Left hindlimb (tissue), 1 donor: ENCODE data around the gene LSP1.
A peak's percentile ranks its signal among the peaks of the same experiment; 100 is the strongest.
"Not testable (repeated sequence)": the region's sequence is repeated elsewhere in the genome, so short reads cannot be mapped to it uniquely, and the experiment has no call there.

Source experiments
- DNase-seq: peaks from one replicate; pipeline ENCODE4 v3.0.0-alpha.2; 2018

LSP1 gene

GRCh38 chr11:1866226-1866625, 13.3 kb downstream of the LSP1 start:
- no peak for DNase-seq

DNA sequence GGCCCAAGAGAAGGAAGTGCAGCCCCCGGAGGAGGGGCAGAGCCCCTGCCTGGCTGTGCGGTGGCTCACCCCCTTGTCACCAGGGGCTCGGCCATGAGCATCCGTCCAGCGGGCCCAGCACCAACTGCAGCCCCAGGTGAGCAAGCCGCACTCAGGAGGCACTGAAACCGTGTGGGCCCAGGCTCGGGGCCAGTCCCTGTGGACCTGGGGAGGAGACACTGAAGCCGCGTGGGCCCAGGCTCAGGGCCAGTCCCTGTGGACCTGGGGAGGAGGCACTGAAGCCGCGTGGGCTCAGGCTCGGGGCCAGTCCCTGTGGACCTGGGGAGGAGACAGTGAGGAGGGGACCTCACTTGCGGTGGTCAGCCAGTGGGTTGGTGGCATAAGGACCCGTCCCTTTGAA, 13.9 kb downstream of the LSP1 start:
- DNase-seq: no peak

DNA sequence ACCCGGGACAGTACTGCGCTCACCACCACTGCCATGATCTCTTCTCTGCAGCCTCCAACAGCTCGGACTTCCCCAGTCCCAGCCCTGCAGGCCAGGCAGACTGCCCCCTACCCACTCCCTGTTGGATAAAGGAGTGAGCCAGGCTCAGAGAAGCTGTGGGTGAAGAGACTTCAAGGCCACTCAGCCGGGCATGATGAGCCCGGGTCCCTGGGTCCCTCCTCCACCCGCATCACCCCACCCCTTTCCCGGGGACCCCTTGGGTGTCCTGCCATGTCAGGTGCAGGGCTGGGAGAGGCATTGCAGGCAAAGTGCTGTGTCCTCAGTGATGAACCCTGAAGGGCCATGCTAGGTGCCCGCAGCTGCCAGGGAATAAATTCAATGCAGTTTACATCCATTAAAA, 14.5 kb downstream of the LSP1 start:
- DNase-seq: no peak

GRCh38 chr11:1868056-1868635, 15.3 kb downstream of the LSP1 start:
- no peak for DNase-seq

GRCh38 chr11:1868636-1869291, 15.9 kb downstream of the LSP1 start:
- DNase-seq: no peak

GRCh38 chr11:1869427-1870325, 16.8 kb downstream of the LSP1 start:
- DNase-seq: no peak

- no peak for DNase-seq
These were observed 17.4 kb downstream of the LSP1 start for GRCh38 chr11:1870326-1870696.

- DNase-seq: no peak
These were observed 18.0 kb downstream of the LSP1 start for GRCh38 chr11:1870721-1871466.

DNA sequence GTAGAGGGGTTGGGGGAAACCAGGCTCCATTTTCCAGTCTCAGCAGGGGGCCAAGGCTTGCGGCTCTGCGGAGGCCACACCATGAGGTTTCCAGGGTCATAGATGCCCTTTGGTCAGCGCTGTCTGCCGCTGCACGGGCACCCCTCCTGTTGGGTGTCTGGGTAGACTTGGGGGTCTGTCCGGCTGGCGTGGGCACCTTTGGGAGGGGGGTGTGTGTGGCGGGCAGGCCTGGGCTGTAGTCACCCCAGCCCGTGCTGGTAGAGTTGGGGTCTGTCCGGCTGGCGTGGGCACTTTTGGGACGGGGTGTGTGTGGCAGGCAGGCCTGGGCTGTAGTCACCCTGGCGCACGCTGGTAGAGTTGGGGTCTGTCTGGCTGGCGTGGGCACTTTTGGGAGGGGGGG, 18.6 kb downstream of the LSP1 start:
- DNase-seq: no peak

GRCh38 chr11:1872267-1872985, 19.5 kb downstream of the LSP1 start:
- DNase-seq: no peak

DNA sequence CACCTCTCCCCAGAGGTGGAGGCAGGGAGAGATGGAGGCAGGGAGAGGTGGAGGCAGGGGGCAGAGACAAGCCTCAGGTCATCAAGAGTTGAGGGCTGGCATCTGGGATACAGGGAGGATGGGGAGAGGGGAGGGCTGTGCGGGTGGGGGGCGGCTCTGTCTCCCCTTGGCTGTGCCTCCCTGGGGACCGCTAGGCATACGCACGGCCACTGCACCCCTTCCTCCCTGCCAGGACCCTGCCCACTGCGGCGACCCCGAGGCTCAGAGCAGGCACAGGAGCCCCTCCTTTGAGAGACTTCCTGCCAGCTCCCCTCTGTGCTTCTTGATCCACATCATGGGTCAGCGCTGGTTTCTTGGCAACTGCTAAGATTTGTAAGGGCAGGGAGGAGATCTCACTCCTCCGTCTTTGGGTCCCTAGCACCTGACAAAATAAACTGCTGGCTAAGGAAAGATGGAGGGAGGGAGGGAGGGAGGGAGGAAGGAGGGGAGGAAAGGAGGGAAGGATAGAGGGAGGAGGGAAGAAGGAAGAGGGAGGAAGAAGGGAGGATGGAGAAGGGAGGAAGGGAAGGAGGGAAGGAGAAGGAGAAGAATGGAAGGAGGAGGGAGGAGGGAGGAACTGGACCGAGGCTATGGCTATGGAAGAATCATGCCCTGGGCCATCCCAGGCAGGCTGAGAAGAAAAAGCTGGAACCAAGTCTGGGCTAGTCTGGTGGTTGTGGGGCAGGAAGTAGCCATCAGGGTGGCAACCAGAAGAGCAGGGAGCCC, 20.3 kb downstream of the LSP1 start:
- peak; percentile 66 for DNase-seq

GRCh38 chr11:1873813-1874150, 20.9 kb downstream of the LSP1 start:
- DNase-seq: not testable (repeated sequence)

DNA sequence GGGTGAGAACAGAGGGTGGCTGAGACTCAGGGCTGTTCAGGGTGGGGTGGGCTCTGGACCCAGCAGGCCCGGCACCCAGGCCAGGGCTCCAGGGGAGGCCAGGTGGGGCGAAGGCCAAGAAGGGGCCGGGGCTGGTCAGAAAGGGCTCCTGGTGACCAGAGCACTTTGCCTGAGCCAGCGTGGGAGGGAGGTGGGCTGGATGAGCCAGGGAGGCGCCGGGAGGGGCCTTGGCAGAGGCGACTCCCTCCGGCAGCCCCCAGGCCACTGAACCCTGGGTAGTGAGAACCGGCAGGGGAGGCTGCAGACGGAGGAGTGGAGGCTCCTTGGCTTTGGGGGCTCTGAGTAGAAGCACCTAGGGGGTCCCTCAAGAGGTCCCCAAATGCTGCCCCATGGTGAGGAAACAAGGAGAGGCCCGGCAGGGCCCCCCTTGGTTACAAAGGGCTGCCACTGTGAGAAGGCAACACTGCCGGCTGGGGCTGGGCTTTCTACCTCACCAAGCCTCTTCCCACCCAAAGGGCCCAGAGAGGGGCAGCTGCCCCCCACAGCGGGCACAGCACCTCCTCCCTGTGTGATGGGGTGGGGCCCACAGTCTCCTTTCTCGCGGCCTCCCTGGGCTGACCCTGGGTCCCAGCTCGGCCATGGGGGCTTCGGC, 21.7 kb downstream of the LSP1 start:
- DNase-seq: peak; percentile 48

DNA sequence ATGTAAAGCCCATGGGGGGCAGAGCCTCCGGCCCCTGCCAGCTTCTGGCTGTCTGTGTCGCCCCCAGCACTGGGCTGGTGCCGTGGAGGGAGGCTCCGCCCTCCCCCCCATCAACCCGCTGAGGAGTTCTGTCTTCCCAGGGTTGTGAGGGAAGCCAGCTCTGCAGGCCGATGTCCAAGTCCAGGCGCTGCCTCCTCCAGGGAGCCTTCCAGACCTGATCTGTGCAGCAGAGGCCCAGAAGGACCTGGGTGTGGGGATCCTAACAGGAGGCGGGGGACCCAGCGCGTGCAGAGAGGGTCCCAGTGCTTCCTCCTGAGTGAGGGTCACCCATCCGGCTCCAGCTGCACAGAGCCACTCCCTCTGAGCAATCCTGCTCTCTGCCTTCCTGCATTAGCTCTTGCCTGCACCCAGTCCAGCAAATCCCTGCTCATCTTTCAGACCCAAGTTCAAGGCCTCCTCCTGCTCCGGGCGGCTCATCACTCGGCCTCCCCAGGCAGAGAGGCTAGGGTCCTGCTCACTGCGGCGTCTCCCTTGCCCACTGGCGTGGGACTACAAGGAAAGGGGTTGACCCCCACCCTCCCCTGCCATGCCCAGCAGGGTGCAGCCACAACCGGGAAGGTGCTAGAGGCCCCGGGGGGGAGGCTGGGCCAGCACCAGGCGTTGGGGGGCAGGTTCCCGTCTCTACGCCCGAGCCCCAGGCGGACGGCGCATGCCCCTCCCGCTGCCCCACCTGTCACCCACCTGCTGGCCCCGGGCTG, 22.4 kb downstream of the LSP1 start:
- DNase-seq: peak; percentile 63

DNA sequence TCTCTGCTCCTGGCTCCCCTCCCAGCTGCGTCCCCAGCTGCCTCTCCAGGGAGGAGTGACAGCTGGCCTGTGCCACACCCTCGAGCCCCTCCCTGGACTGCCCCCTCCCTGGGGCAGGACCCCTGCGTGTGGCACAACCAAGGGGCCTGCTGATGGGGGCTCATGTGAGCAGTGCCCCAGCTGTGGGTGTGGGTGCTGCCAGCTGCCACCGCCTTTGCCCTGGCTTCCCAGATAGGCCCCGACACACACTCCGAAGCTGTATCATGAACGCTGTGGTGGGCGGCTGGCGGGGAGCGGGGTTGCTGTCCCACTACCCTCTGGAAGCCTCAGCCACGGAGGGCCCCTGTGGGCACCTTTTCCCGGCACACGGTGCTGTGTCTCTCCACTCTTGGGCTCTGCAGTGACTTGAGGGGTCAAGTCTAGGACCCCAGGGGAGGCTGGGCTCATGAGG, 23.0 kb downstream of the LSP1 start:
- DNase-seq: peak; percentile 39

- peak; percentile 92 for DNase-seq
These were observed 23.6 kb downstream of the LSP1 start for GRCh38 chr11:1876361-1877063.

DNA sequence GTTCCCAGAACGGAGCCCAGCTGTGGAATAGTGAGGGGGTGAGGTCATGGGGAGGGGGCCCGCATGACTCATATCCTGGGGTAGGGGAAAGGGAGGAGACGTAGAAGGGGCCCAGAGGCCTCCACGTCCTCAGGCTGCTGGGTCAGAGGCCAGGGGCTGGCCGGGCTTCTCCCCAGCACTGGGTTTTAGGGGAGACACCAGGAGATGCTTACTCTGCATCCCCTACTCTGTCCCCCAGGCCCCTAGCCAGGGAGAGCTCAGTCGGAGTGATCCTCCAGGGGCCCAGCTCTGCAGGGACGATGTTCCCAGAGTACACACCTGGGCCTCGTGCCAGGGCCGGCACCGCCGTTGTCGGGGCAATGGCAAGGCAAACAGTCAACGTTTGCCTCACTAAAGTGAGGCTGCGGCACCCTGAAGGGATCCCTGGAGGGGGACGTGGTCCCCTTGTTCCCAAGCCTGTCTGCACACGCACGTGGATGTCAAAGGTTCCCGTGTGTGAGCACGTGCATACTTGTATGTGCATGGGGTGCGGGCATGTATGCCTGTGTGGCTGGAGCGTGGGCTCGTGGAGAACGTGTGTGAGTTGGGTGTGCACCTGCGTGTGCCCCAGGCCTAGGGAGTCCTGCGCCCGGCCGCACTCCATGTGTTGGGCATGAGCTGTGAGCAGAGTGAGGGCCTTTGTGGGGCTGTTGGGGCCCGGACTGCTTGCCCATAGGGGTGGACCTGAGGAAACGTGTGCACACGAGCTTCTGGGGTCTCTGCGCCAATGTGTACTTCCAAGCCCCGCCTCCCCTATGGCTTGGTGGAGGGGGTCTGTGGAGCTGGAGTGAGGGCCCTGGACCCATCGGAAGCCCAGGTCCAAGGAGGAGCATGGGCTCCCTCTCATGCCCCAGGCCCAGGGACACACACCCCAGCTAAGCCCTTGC, 24.6 kb downstream of the LSP1 start:
- peak; percentile 88 for DNase-seq
